K562 (cell line): ENCODE results near the gene PRR23E. TPM values are rescaled to one million over a fixed set of nuclear protein-coding genes. Genes with fewer than 3 reads are reported as not detected.

Experiments
- ATAC-seq: fragments of 200-7000 bp; cut with Tn5 transposase; 3 replicates; pipeline ENCODE4 v1.9.1; 2020; ENCODE audit warnings: moderate library complexity
- BruUV-seq: library from RNA; stranded (reverse); fragments of 400-500 nt; replicated peaks from 2 replicates; lab custom pipeline; 2021; lab: Mats Ljungman, UMichigan
- CTCF ChIA-PET: fragments of 300-600 bp; formaldehyde crosslinking; extraction: SDS; loops from one replicate; lab custom pipeline; 2021; ENCODE audit warnings: low intra/inter-chr PET ratio; lab: Yijun Ruan, JAX
- POLR2A ChIA-PET: fragments of 300-600, 350-650 bp; sonication (Branson Sonifier 250); formaldehyde crosslinking; extraction: SDS; loops from one replicate; lab custom pipeline; 2021; ENCODE audit warnings: antibody characterized with exemption, inconsistent platforms; lab: Yijun Ruan, JAX
- DNase-seq, 4 experiments: peaks; one replicate each; pipeline versions ENCODE4 v3.0.0 to v3.0.0-alpha.2; 2011 to 2018; ENCODE audit warnings: low spot score in 3 of 4, mixed read lengths in 3 of 4; ENCODE audit errors: extremely low read depth in 1 of 4
- FAIRE-seq: peaks from 2 replicates; lab custom pipeline; 2011; peaks lifted over from hg19 to GRCh38; lab: Jason Lieb, UNC
- H2AFZ ChIP-seq: 2 replicates; pipeline ENCODE4 v1.6.0; 2011; ENCODE audit warnings: low read depth, low read length, control low read depth, inconsistent platforms
- H3K27ac ChIP-seq: fragments of 200-600 bp; 3 replicates; pipeline ENCODE4 v1.8.0; 2011; ENCODE audit warnings: low read depth, mild to moderate bottlenecking, control low read depth, inconsistent platforms, low read length, moderate library complexity, mixed read lengths; ENCODE audit errors: extremely low read depth
- H3K27me3 ChIP-seq, 2 experiments: fragments of 300-600 bp in 1 of 2; 2 replicates in 1 of 2; 3 replicates in 1 of 2; pipeline versions ENCODE4 v1.6.0 to v1.8.0; 2011; ENCODE audit warnings: inconsistent platforms in 2 of 2, low read length in 2 of 2, mild to moderate bottlenecking in 1 of 2, mixed read lengths in 1 of 2, moderate library complexity in 1 of 2; ENCODE audit not compliant: control insufficient read depth in 2 of 2, insufficient read depth in 2 of 2
- H3K36me3 ChIP-seq: fragments of 300-600 bp; 3 replicates; pipeline ENCODE4 v1.8.0; 2011; ENCODE audit warnings: mild to moderate bottlenecking, low read length, inconsistent platforms; ENCODE audit not compliant: control insufficient read depth, insufficient read depth
- H3K4me1 ChIP-seq, 2 experiments: fragments of 200-600 bp in 1 of 2; replicated peaks in 1 of 2; 2 replicates in 1 of 2; 3 replicates in 1 of 2; pipeline versions ENCODE4 v1.5.1 to v1.8.0; 2011; ENCODE audit warnings: inconsistent platforms in 2 of 2, low read length in 2 of 2, mild to moderate bottlenecking in 1 of 2, mixed read lengths in 1 of 2, moderate library complexity in 1 of 2; ENCODE audit not compliant: control insufficient read depth in 2 of 2, insufficient read depth in 2 of 2
- H3K4me2 ChIP-seq: 2 replicates; pipeline ENCODE4 v1.6.1; 2011; ENCODE audit warnings: low read length, control low read depth, inconsistent platforms, mixed read lengths; ENCODE audit not compliant: insufficient read depth
- H3K4me3 ChIP-seq: fragments of 200-600 bp; sonication (generic), shearing (Covaris generic); 2 replicates; pipeline ENCODE4 v1.5.1; 2016; ENCODE audit warnings: control low read depth, inconsistent platforms
- H3K79me2 ChIP-seq: fragments of 200-600 bp; 3 replicates; pipeline ENCODE4 v1.8.0; 2011; ENCODE audit warnings: low read length, inconsistent platforms; ENCODE audit not compliant: control insufficient read depth, insufficient read depth
- H3K9ac ChIP-seq, 2 experiments: 2 replicates each; pipeline versions ENCODE4 v1.6.0 to v1.6.1; 2011; ENCODE audit warnings: low read depth in 2 of 2, low read length in 2 of 2, control low read depth in 1 of 2, inconsistent platforms in 1 of 2, mild to moderate bottlenecking in 1 of 2, mixed read lengths in 1 of 2; ENCODE audit not compliant: insufficient read depth in 1 of 2
- H3K9me1 ChIP-seq: one replicate; pipeline ENCODE4 v1.6.0; 2011; ENCODE audit warnings: inconsistent platforms, mild to moderate bottlenecking, low read length, moderate library complexity; ENCODE audit not compliant: control insufficient read depth, insufficient read depth
- H3K9me3 ChIP-seq: replicated peaks from 2 replicates; pipeline ENCODE4 v1.5.1; 2011; ENCODE audit warnings: low read depth, low read length, inconsistent platforms; ENCODE audit not compliant: control insufficient read depth, insufficient read depth
- H4K20me1 ChIP-seq: replicated peaks from 2 replicates; pipeline ENCODE4 v1.6.1; 2011; ENCODE audit warnings: low read length, inconsistent platforms, mixed read lengths; ENCODE audit not compliant: control insufficient read depth, insufficient read depth
- KLF6 ChIP-seq: fragments of 250-450 bp; sonication (Bioruptor Pico); IDR thresholded peaks from 2 replicates; pipeline ENCODE4 v1.4.0; 2020; ENCODE audit warnings: mild to moderate bottlenecking, moderate library complexity, borderline replicate concordance
- SMAD3 ChIP-seq: fragments of 450-650 bp; formaldehyde crosslinking; conservative IDR thresholded peaks from 2 replicates; pipeline ENCODE4 v1.4.0; 2020; ENCODE audit warnings: mild to moderate bottlenecking
- STAT5B ChIP-seq: fragments of 250-450 bp; sonication (Bioruptor Pico); IDR thresholded peaks from 2 replicates; pipeline ENCODE4 v1.8.0; 2021; ENCODE audit warnings: mild to moderate bottlenecking, inconsistent platforms
- ZNF24 ChIP-seq: fragments of 450-650 bp; IDR thresholded peaks from 2 replicates; pipeline ENCODE4 v1.6.1; 2016
- ZNF277 ChIP-seq: fragments of 250-450 bp; sonication (Bioruptor Pico); IDR thresholded peaks from 2 replicates; pipeline ENCODE4 v1.8.0; 2022; ENCODE audit warnings: inconsistent platforms, mild to moderate bottlenecking, moderate library complexity, borderline replicate concordance
- ZNF785 ChIP-seq: fragments of 250-450 bp; sonication (Bioruptor Pico); IDR thresholded peaks from 2 replicates; pipeline ENCODE4 v1.4.0; 2020; ENCODE audit warnings: mild to moderate bottlenecking
- WGBS: fragments of 100-300 bp; shearing (Covaris generic); methylation state at CpG from one replicate; pipeline ENCODE4 v1.1.6; 2016; ENCODE audit warnings: low coverage, mixed read lengths; ENCODE audit not compliant: insufficient coverage; ENCODE audit errors: missing lambda C conversion rate; 5-methylcytosine and 5-hydroxymethylcytosine counted together
- in situ Hi-C: fragments of 300-500 bp; cut with MboI; formaldehyde crosslinking; loops from 4 replicates; pipeline ENCODE4 v1.15.0; 2018; ENCODE audit warnings: inconsistent platforms, mixed read lengths
- intact Hi-C: fragments of 100-400 bp; cut with micrococcal nuclease; formaldehyde crosslinking; loops from 2 replicates; pipeline ENCODE4 v1.14.2; 2022
- polyA plus RNA-seq, 8 experiments: library from polyadenylated mRNA; depleted of rRNA in 4 of 8; stranded (reverse) in 5 of 8; unstranded in 3 of 8; fragments of >200 nt; fragmentation: Nextera tagmentation in 2 of 8; fragmentation: Illumina TruSeq in 1 of 8; extraction: Ambion mirVana in 2 of 8; extraction: Trizol in 1 of 8; gene quantifications; 2 replicates each; pipeline versions ENCODE4 v1.2.1 to v1.2.3, GENCODE V29; 2011 to 2014; ENCODE audit warnings: inconsistent platforms in 1 of 8, missing spikeins in 1 of 8
- total RNA-seq, 7 experiments: library from RNA; depleted of rRNA in 6 of 7; stranded (reverse); fragments of >200 nt in 6 of 7; fragmentation: Illumina TruSeq in 2 of 7; extraction: Trizol in 2 of 7; gene quantifications; 2 replicates each; pipeline versions ENCODE4 v1.2.1 to v1.2.3, GENCODE V29; 2011 to 2021; ENCODE audit warnings: low replicate concordance in 1 of 7

The PRR23E gene
- total and polyA plus RNA-seq, 9 of the 15 experiments (the other 6 are each of a cell fraction or from before 2014, with no cell fraction given): not detected

- TF ChIP-seq ZNF785 (CRISPR knock-in tag) (no peak), KLF6 (no peak), ZNF277 (CRISPR knock-in tag) (no peak)
Measured at GRCh38 chr3:127153506-127153815, 39.5 kb upstream of the PRR23E start (continued).

GRCh38 chr3:127156338-127157050, 36.4 kb upstream of the PRR23E start:
- no peaks in the 10 kb centered on the region for H4K20me1 ChIP-seq
- H3K27ac ChIP-seq: no peak overlapping the region
- under 1% methylated on average over 14 of the region's 16 CpGs for WGBS
- H2AFZ ChIP-seq: no peak overlapping the region
- H3K4me1 ChIP-seq: no peaks in the 10 kb centered on the region
- H3K79me2 ChIP-seq: no peaks in the 10 kb centered on the region
- 0 out of 2 replicates have a peak, but pooled peaks cover 2% of the 10 kb centered on the region for H3K9me3 ChIP-seq
- CTCF ChIA-PET: no interaction called here
- TF ChIP-seq ZNF24: no peak
- no peak for TF ChIP-seq STAT5B
- TF ChIP-seq SMAD3: no peak
- TF ChIP-seq, all 486 proteins: peak for 0
- in situ Hi-C loops (no loop called here), intact Hi-C loops (no loop called here)
- Histone ChIP-seq H3K36me3 (no peaks in the 10 kb centered on the region), H3K4me3 (no peak overlapping the region), H3K27me3 (no peaks in the 10 kb centered on the region), H3K4me2 (no peak overlapping the region), H3K9me1 (no peaks in the 10 kb centered on the region), H3K9ac (no peak overlapping the region)
- ATAC-seq (no peak), FAIRE-seq (no peak), DNase-seq (no peak)
- POLR2A ChIA-PET: no interaction called here
- no TSS peak for BruUV-seq
